SK-N-SH (cell line): ENCODE data around the gene SUCLG2. TPM values are rescaled to one million over a fixed set of nuclear protein-coding genes. Genes with fewer than 3 reads are reported as not detected.

Experiments used
- CTCF ChIA-PET: fragments of 300-600, 350-600 bp; formaldehyde crosslinking; extraction: SDS; loops from one replicate; lab custom pipeline; 2021; lab: Yijun Ruan, JAX
- POLR2A ChIA-PET: fragments of 350-600 bp; sonication (Branson Sonifier 250); formaldehyde crosslinking; extraction: SDS; loops from one replicate; lab custom pipeline; 2020; ENCODE audit warnings: antibody characterized with exemption, inconsistent platforms; lab: Yijun Ruan, JAX
- DNase-seq: peaks from one replicate; pipeline ENCODE4 v3.0.0; 2012
- H2AFZ ChIP-seq: fragments of 200-600 bp; sonication (generic); 2 replicates; pipeline ENCODE4 v1.8.1; 2016; ENCODE audit warnings: antibody characterized with exemption, mild to moderate bottlenecking, low read depth
- H3F3A ChIP-seq: fragments of 200-600 bp; sonication (generic); replicated peaks from 2 replicates; pipeline ENCODE3; 2016; ENCODE audit warnings: antibody characterized with exemption, mild to moderate bottlenecking; ENCODE audit not compliant: insufficient read depth
- H3K27ac ChIP-seq, 2 experiments: fragments of 200-500 bp in 1 of 2; fragments of 200-600 bp in 1 of 2; sonication (Bioruptor generic) in 1 of 2; sonication (generic), shearing (Covaris generic) in 1 of 2; 2 replicates each; pipeline versions ENCODE4 v1.5.1 to v1.6.1; 2014 to 2016; ENCODE audit warnings: low read depth in 2 of 2, inconsistent platforms in 1 of 2, low read length in 1 of 2, mild to moderate bottlenecking in 1 of 2, mixed read lengths in 1 of 2
- H3K27me3 ChIP-seq: fragments of 200-600 bp; sonication (generic), shearing (Covaris generic); 2 replicates; pipeline ENCODE4 v1.6.1; 2016; ENCODE audit warnings: mixed run types; ENCODE audit not compliant: insufficient read depth
- H3K36me3 ChIP-seq, 2 experiments: fragments of 200-500 bp in 1 of 2; fragments of 200-600 bp in 1 of 2; sonication (Bioruptor generic) in 1 of 2; sonication (generic) in 1 of 2; replicated peaks in 1 of 2; 2 replicates each; pipeline versions ENCODE3 to v1.5.1; 2014 to 2016; ENCODE audit warnings: low read length in 1 of 2, mild to moderate bottlenecking in 1 of 2; ENCODE audit not compliant: insufficient read depth in 2 of 2, control insufficient read depth in 1 of 2
- H3K4me1 ChIP-seq, 2 experiments: fragments of 200-500 bp in 1 of 2; fragments of 200-600 bp in 1 of 2; sonication (Bioruptor generic) in 1 of 2; sonication (generic), shearing (Covaris generic) in 1 of 2; 2 replicates each; pipeline versions ENCODE4 v1.5.1 to v1.6.1; 2014 to 2016; ENCODE audit warnings: low read depth in 1 of 2, low read length in 1 of 2, mixed run types in 1 of 2; ENCODE audit not compliant: insufficient read depth in 2 of 2, control insufficient read depth in 1 of 2
- H3K4me2 ChIP-seq: fragments of 200-600 bp; sonication (generic), shearing (Covaris generic); 2 replicates; pipeline ENCODE4 v1.6.1; 2017; ENCODE audit warnings: mixed run types
- H3K4me3 ChIP-seq, 2 experiments: fragments of 200-500 bp in 1 of 2; fragments of 200-600 bp in 1 of 2; sonication (Bioruptor generic) in 1 of 2; sonication (generic), shearing (Covaris generic) in 1 of 2; 2 replicates each; pipeline versions ENCODE4 v1.5.1 to v1.8.1; 2014 to 2016; ENCODE audit warnings: low read depth in 2 of 2, inconsistent platforms in 1 of 2, low read length in 1 of 2, mild to moderate bottlenecking in 1 of 2, mixed read lengths in 1 of 2, moderate library complexity in 1 of 2
- H3K79me2 ChIP-seq: fragments of 200-600 bp; sonication (generic); 2 replicates; pipeline ENCODE4 v1.8.1; 2017; ENCODE audit warnings: mild to moderate bottlenecking; ENCODE audit not compliant: insufficient read depth
- H3K9ac ChIP-seq: fragments of 200-600 bp; sonication (generic); 2 replicates; pipeline ENCODE4 v1.6.1; 2017; ENCODE audit warnings: mixed run types
- H3K9me2 ChIP-seq: fragments of 200-600 bp; sonication (generic); 2 replicates; pipeline ENCODE4 v1.6.1; 2017; ENCODE audit warnings: mixed run types
- H3K9me3 ChIP-seq: fragments of 200-600 bp; sonication (generic); 2 replicates; pipeline ENCODE4 v1.6.1; 2017; ENCODE audit warnings: mixed run types, mild to moderate bottlenecking, moderate library complexity
- H4K20me1 ChIP-seq: fragments of 200-600 bp; sonication (generic); 2 replicates; pipeline ENCODE4 v1.6.1; 2017; ENCODE audit warnings: mild to moderate bottlenecking, mixed run types; ENCODE audit not compliant: insufficient read depth
- CTCF ChIP-seq: fragments of 200-600 bp; sonication (generic); IDR thresholded peaks from 2 replicates; pipeline ENCODE4 v1.6.1; 2017; ENCODE audit warnings: antibody characterized with exemption, mild to moderate bottlenecking, moderate library complexity
- ELF1 ChIP-seq: IDR thresholded peaks from 2 replicates; pipeline ENCODE4 v1.4.0; 2012
- EP300 ChIP-seq, 2 experiments: IDR thresholded peaks; 2 replicates each; pipeline versions ENCODE4 v1.4.0 to v1.6.1; 2012; ENCODE audit warnings: borderline replicate concordance in 1 of 2, low read depth in 1 of 2, low read length in 1 of 2
- EZH2phosphoT487 ChIP-seq: fragments of 200-600 bp; sonication (generic); IDR thresholded peaks from 2 replicates; pipeline ENCODE4 v1.6.1; 2017; ENCODE audit warnings: low read depth, mixed run types, mild to moderate bottlenecking, antibody characterized with exemption, moderate library complexity, borderline replicate concordance
- FOSL2 ChIP-seq: IDR thresholded peaks from 2 replicates; pipeline ENCODE4 v1.4.0; 2012; ENCODE audit warnings: low read depth, mild to moderate bottlenecking, moderate library complexity, borderline replicate concordance
- FOXJ3 ChIP-seq: sonication (generic); formaldehyde crosslinking; IDR thresholded peaks from 2 replicates; pipeline ENCODE4 v1.5.1; 2020; ENCODE audit warnings: mild to moderate bottlenecking, missing genetic modification reagents
- MEF2A ChIP-seq: IDR thresholded peaks from 2 replicates; pipeline ENCODE4 v1.4.0; 2012; ENCODE audit warnings: low read depth, borderline replicate concordance
- NRF1 ChIP-seq: IDR thresholded peaks from 2 replicates; pipeline ENCODE4 v1.6.1; 2012; ENCODE audit warnings: low read depth, mild to moderate bottlenecking, low read length
- POLR2AphosphoS5 ChIP-seq: IDR thresholded peaks from 2 replicates; pipeline ENCODE4 v1.6.1; 2012; ENCODE audit warnings: low read depth, low read length
- REST ChIP-seq: IDR thresholded peaks from 2 replicates; pipeline ENCODE4 v1.6.1; 2012; ENCODE audit warnings: mild to moderate bottlenecking, low read depth, low read length, moderate library complexity
- RFX5 ChIP-seq: IDR thresholded peaks from 2 replicates; pipeline ENCODE4 v1.6.1; 2012; ENCODE audit warnings: mild to moderate bottlenecking, improper control_type of control experiment, low read length
- SMC3 ChIP-seq: IDR thresholded peaks from 2 replicates; pipeline ENCODE4 v1.6.1; 2012; ENCODE audit warnings: low read depth, low read length, improper control_type of control experiment
- TAF1 ChIP-seq: IDR thresholded peaks from 2 replicates; pipeline ENCODE4 v1.6.1; 2012; ENCODE audit warnings: low read depth, mild to moderate bottlenecking, low read length, moderate library complexity, borderline replicate concordance
- TEAD4 ChIP-seq: IDR thresholded peaks from 2 replicates; pipeline ENCODE4 v1.4.0; 2012; ENCODE audit warnings: mild to moderate bottlenecking, borderline replicate concordance; ENCODE audit not compliant: insufficient read depth
- YY1 ChIP-seq: IDR thresholded peaks from 2 replicates; pipeline ENCODE4 v1.4.0; 2012; ENCODE audit warnings: low read depth, mild to moderate bottlenecking
- WGBS: methylation state at CpG from one replicate; pipeline ENCODE4 v1.1.6; 2017; ENCODE audit warnings: low lambda C conversion rate; 5-methylcytosine and 5-hydroxymethylcytosine counted together
- polyA plus RNA-seq, 3 experiments: library from polyadenylated mRNA; depleted of rRNA; stranded (reverse); fragments of >200 nt; gene quantifications; 2 replicates each; pipeline ENCODE4 v1.2.3, GENCODE V29; 2012

Gene SUCLG2
- polyA plus RNA-seq, 1 of the 3 experiments (the other 2 are of a cell fraction), result 20.2 TPM

DNA sequence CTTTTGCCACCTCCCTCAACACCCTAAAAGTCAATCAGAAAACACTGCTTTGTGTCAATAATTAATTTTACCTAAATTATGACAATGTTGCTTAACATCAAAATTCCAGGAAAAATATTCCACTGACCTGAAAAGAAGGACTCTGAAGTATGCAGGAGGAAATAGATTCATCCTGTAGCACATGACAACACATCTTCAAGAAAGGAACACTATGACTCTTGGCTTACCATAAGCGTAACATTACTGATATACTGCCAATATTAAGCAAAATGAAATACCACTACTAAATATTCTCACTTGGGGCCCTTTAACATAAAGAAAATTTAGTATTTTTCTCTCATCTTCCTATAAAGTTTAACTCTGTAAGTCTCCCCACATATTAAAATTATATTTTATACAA is 9.6 kb downstream of the SUCLG2 start:
- TF ChIP-seq CTCF (no peak), EP300 (IDR thresholded peaks at IDR 0.05; ENCODE audit: borderline replicate concordance in 1 of 2, low read depth in 1 of 2, low read length in 1 of 2) (no peak), ELF1 (no peak), FOSL2 (no peak), POLR2AphosphoS5 (no peak), YY1 (no peak), FOXJ3 (CRISPR knock-in tag) (no peak), SMC3 (no peak), NRF1 (no peak)
- WGBS, result 96% methylated on average over 1 of the region's 1 CpG
- ChIA-PET CTCF (interaction anchor here (1.3 kb wide), 1 partner anchor 9 kb away, joined by 4 read pairs; the partner anchor contains the start of gene SUCLG2), POLR2A (no interaction called here)
- Histone ChIP-seq H3K79me2 (peaks cover 65% of the 10 kb centered on the region), H3K4me3 (no peak overlapping the region), H3K9me3 (no peaks in the 10 kb centered on the region), H3K27ac (no peak overlapping the region), H4K20me1 (no peaks in the 10 kb centered on the region; the same call in 1 of the 2 replicates), H3K4me1 (peaks cover 0 to 8% of the 10 kb centered on the region in 2 experiments; a peak in 3 of 4 replicates), H3K27me3 (no peaks in the 10 kb centered on the region), H3K36me3 (no peaks in the 10 kb centered on the region), H2AFZ (no peak overlapping the region), H3K4me2 (no peak overlapping the region), H3K9ac (no peak overlapping the region), H3F3A (peaks cover 27% of the 10 kb centered on the region), H3K9me2 (no peaks in the 10 kb centered on the region)
- no peak for DNase-seq

GRCh38 chr3:67642734-67643133 is 11.7 kb downstream of the SUCLG2 start:
- CTCF ChIA-PET, result interaction anchor here (0.7 kb wide), 1 partner anchor 9 kb away, joined by 5 read pairs; no protein-coding TSS in a partner anchor
- WGBS, result 68% methylated on average over 1 of the region's 1 CpG
- no peaks in the 10 kb centered on the region for H3K9me2 ChIP-seq

More at GRCh38 chr3:67642734-67643133, 11.7 kb downstream of the SUCLG2 start:
- H3K9me3 ChIP-seq, result no peaks in the 10 kb centered on the region
- DNase-seq, result no peak
- no peaks in the 10 kb centered on the region for H3K36me3 ChIP-seq
- POLR2A ChIA-PET, result no interaction called here
- no peaks in the 10 kb centered on the region for H4K20me1 ChIP-seq
- H3K27ac ChIP-seq, result no peak overlapping the region
- H3K27me3 ChIP-seq, result no peaks in the 10 kb centered on the region
- H3F3A ChIP-seq, result peaks cover 15% of the 10 kb centered on the region
- H3K79me2 ChIP-seq, result peaks cover 74% of the 10 kb centered on the region
- H2AFZ ChIP-seq, result no peak overlapping the region
- H3K9ac ChIP-seq, result no peak overlapping the region
- peaks cover 0 to 8% of the 10 kb centered on the region in 2 experiments; a peak in 3 of 4 replicates for H3K4me1 ChIP-seq
- no peak overlapping the region for H3K4me2 ChIP-seq
- H3K4me3 ChIP-seq, result no peak overlapping the region
- TF ChIP-seq TEAD4, result no peak
- TF ChIP-seq EZH2phosphoT487, result no peak
- TF ChIP-seq RFX5, result no peak
- no peak for TF ChIP-seq POLR2AphosphoS5
- TF ChIP-seq TAF1, result no peak
- TF ChIP-seq REST, result no peak
- no peak for TF ChIP-seq MEF2A
